Endothelial cell (in vitro differentiated cells): Measurements from ENCODE around the gene PCDHB7. TPM values are rescaled to one million over a fixed set of nuclear protein-coding genes. Genes with fewer than 3 reads are reported as not detected.
"Not testable (repeated sequence)": the region's sequence is repeated elsewhere in the genome, so short reads cannot be mapped to it uniquely, and the experiment has no call there.

Source experiments
- DNase-seq: peaks from one replicate; pipeline ENCODE4 v3.0.0; 2021; ENCODE audit warnings: low spot score
- H3K27ac Mint-ChIP-seq: one replicate; pipeline ENCODE4 v1.8.0; 2021; ENCODE audit warnings: mixed read lengths, inconsistent platforms; ENCODE audit not compliant: unreplicated experiment
- H3K27me3 Mint-ChIP-seq: one replicate; pipeline ENCODE4 v1.8.0; 2021; ENCODE audit warnings: mild to moderate bottlenecking, moderate library complexity, mixed read lengths, inconsistent platforms; ENCODE audit not compliant: unreplicated experiment
- H3K36me3 Mint-ChIP-seq: one replicate; pipeline ENCODE4 v1.8.0; 2021; ENCODE audit warnings: mild to moderate bottlenecking, low read depth, mixed read lengths, inconsistent platforms; ENCODE audit not compliant: unreplicated experiment
- H3K4me1 Mint-ChIP-seq: one replicate; pipeline ENCODE4 v1.8.0; 2021; ENCODE audit warnings: mild to moderate bottlenecking, mixed read lengths, inconsistent platforms; ENCODE audit not compliant: unreplicated experiment
- H3K4me3 Mint-ChIP-seq: one replicate; pipeline ENCODE4 v1.8.0; 2021; ENCODE audit warnings: mild to moderate bottlenecking, mixed read lengths, inconsistent platforms; ENCODE audit not compliant: unreplicated experiment
- H3K9me3 Mint-ChIP-seq: one replicate; pipeline ENCODE4 v1.8.0; 2021; ENCODE audit warnings: mixed read lengths, inconsistent platforms; ENCODE audit not compliant: unreplicated experiment
- CTCF ChIP-seq: fragments of 200-600 bp; sonication (generic); IDR thresholded peaks from one replicate; pipeline ENCODE4 v1.5.0; 2021; ENCODE audit warnings: antibody characterized with exemption; ENCODE audit not compliant: unreplicated experiment
- total RNA-seq: library from RNA; stranded (reverse); fragmentation: NEBNext Ultra II Directional; extraction: Animal tissue kit (Norgen Biotek cat#: 25700); gene quantifications from one replicate; pipeline ENCODE4 v1.2.1, GENCODE V29; 2021; ENCODE audit not compliant: unreplicated experiment

The PCDHB7 gene
- total RNA-seq, 1 donor from 2014 or later, result 4.6 TPM

GRCh38 chr5:141208478-141208877 lies 36.0 kb downstream of the PCDHB7 start, which contains the start of gene PCDHB12:
Gene PCDHB12, plus strand, starts transcription at chr5:141208719. Its CDS starts 189 bp downstream, at chr5:141208908.
- Mint-ChIP-seq H3K27me3 (no peaks in the 10 kb centered on the region), H3K27ac (no peak within 1 kb of the TSS), H3K36me3 (peaks cover 26% of the 10 kb centered on the region)

GRCh38 chr5:141210281-141210680 lies 37.8 kb downstream of the PCDHB7 start:
- H3K27ac Mint-ChIP-seq, DNase-seq, H3K4me1 Mint-ChIP-seq, H3K27me3 Mint-ChIP-seq: not testable (repeated sequence)
- H3K4me3 Mint-ChIP-seq, result peak overlapping the region; percentile 51
- peaks cover 13% of the 10 kb centered on the region for H3K9me3 Mint-ChIP-seq
- H3K36me3 Mint-ChIP-seq, result peaks cover 38% of the 10 kb centered on the region

More at GRCh38 chr5:141208478-141208877, 36.0 kb downstream of the PCDHB7 start, which contains the start of gene PCDHB12:
- DNase-seq, result peak; percentile 11
- peak; percentile 38 for TF ChIP-seq CTCF
- Mint-ChIP-seq H3K4me3 (peak within 1 kb of the TSS; percentile 77), H3K4me1 (no peaks in the 10 kb centered on the region), H3K9me3 (peaks cover 6% of the 10 kb centered on the region)

GRCh38 chr5:141210849-141211248 lies 38.4 kb downstream of the PCDHB7 start:
- not testable (repeated sequence) for H3K27ac Mint-ChIP-seq, DNase-seq, H3K27me3 Mint-ChIP-seq, H3K4me1 Mint-ChIP-seq
- Mint-ChIP-seq H3K4me3 (peak overlapping the region; percentile 82), H3K9me3 (peaks cover 14% of the 10 kb centered on the region), H3K36me3 (peaks cover 40% of the 10 kb centered on the region)

- peak within 1 kb of the TSS; percentile 67 for H3K4me3 Mint-ChIP-seq
- H3K9me3 Mint-ChIP-seq, result peaks cover 21% of the 10 kb centered on the region
- H3K27me3 Mint-ChIP-seq, H3K4me1 Mint-ChIP-seq: not testable (repeated sequence)
- peaks cover 42% of the 10 kb centered on the region for H3K36me3 Mint-ChIP-seq
- peak within 1 kb of the TSS; percentile 7 for H3K27ac Mint-ChIP-seq
- peak; percentile 64 for DNase-seq
- TF ChIP-seq CTCF, result peak; percentile 32
These were observed 41.4 kb downstream of the PCDHB7 start, which contains the start of gene PCDHB13 for GRCh38 chr5:141213656-141214339. Gene PCDHB13, plus strand, starts transcription at chr5:141213919. Its CDS starts 205 bp downstream, at chr5:141214124.

- peak overlapping the region; percentile 65 for H3K4me3 Mint-ChIP-seq
- not testable (repeated sequence) for DNase-seq, H3K27me3 Mint-ChIP-seq, H3K4me1 Mint-ChIP-seq
- H3K9me3 Mint-ChIP-seq, result peaks cover 20% of the 10 kb centered on the region
- H3K27ac Mint-ChIP-seq, result peak overlapping the region; percentile 7
- peaks cover 40% of the 10 kb centered on the region for H3K36me3 Mint-ChIP-seq
These were observed 42.1 kb downstream of the PCDHB7 start for GRCh38 chr5:141214583-141214982.

- peaks cover 35% of the 10 kb centered on the region for H3K36me3 Mint-ChIP-seq
- peaks cover 15% of the 10 kb centered on the region for H3K9me3 Mint-ChIP-seq
- H3K27ac Mint-ChIP-seq, result peak overlapping the region; percentile 7
- H3K4me3 Mint-ChIP-seq, result peak overlapping the region; percentile 65
- not testable (repeated sequence) for H3K27me3 Mint-ChIP-seq, H3K4me1 Mint-ChIP-seq, DNase-seq
These were observed 43.1 kb downstream of the PCDHB7 start for GRCh38 chr5:141215504-141215903.

GRCh38 chr5:141216035-141216434 lies 43.6 kb downstream of the PCDHB7 start:
- Mint-ChIP-seq H3K36me3 (peaks cover 32% of the 10 kb centered on the region), H3K9me3 (peaks cover 15% of the 10 kb centered on the region)
- not testable (repeated sequence) for H3K27ac Mint-ChIP-seq, H3K4me3 Mint-ChIP-seq, H3K4me1 Mint-ChIP-seq, H3K27me3 Mint-ChIP-seq, DNase-seq
